GM12878 (cell line): ENCODE results near the gene CLEC16A. TPM values are rescaled to one million over a fixed set of nuclear protein-coding genes. Genes with fewer than 3 reads are reported as not detected.

Source experiments
- ATAC-seq: fragments of 200-7000 bp; cut with Tn5 transposase; 3 replicates; pipeline ENCODE4 v1.9.1; 2020; ENCODE audit warnings: mild to moderate bottlenecking, moderate library complexity
- BruUV-seq: library from RNA; stranded (reverse); fragments of 400-500 nt; replicated peaks from 2 replicates; lab custom pipeline; 2021; lab: Mats Ljungman, UMichigan
- CTCF ChIA-PET: fragments of 300-600 bp; sonication (Branson Sonifier 250); formaldehyde crosslinking; extraction: SDS; loops from one replicate; lab custom pipeline; 2021; ENCODE audit warnings: inconsistent platforms; lab: Yijun Ruan, JAX
- POLR2A ChIA-PET: fragments of 350-600 bp; formaldehyde crosslinking; extraction: SDS; loops from one replicate; lab custom pipeline; 2021; ENCODE audit warnings: inconsistent platforms; lab: Charles Lee
- RAD21 ChIA-PET: fragments of 300-600 bp; sonication (Branson Sonifier 250); formaldehyde crosslinking; loops from one replicate; lab custom pipeline; 2023; ENCODE audit warnings: antibody characterized with exemption; ENCODE audit not compliant: unreplicated experiment; lab: Charles Lee
- SMC1A ChIA-PET: fragments of 300-600 bp; sonication (Branson Sonifier 250); formaldehyde crosslinking; loops from one replicate; lab custom pipeline; 2023; ENCODE audit not compliant: unreplicated experiment, uncharacterized antibody; lab: Charles Lee
- DNase-seq: peaks from one replicate; pipeline ENCODE4 v3.0.0-alpha.2; 2011; ENCODE audit warnings: low read depth, low spot score
- FAIRE-seq: peaks from 3 replicates; lab custom pipeline; 2011; peaks lifted over from hg19 to GRCh38; lab: Jason Lieb, UNC
- H2AFZ ChIP-seq: 2 replicates; pipeline ENCODE4 v1.6.0; 2011; ENCODE audit warnings: low read depth, low read length, control low read depth; ENCODE audit not compliant: control insufficient read depth
- H3K27ac ChIP-seq: 2 replicates; pipeline ENCODE4 v1.5.1; 2011; ENCODE audit warnings: control low read depth; ENCODE audit not compliant: control insufficient read depth, insufficient read depth
- H3K27me3 ChIP-seq, 2 experiments: replicated peaks in 1 of 2; 2 replicates each; pipeline versions ENCODE4 v1.6.0 to v1.6.1; 2011; ENCODE audit warnings: low read length in 1 of 2; ENCODE audit not compliant: control insufficient read depth in 2 of 2, insufficient read depth in 2 of 2
- H3K36me3 ChIP-seq, 2 experiments: 2 replicates each; pipeline ENCODE4 v1.5.1; 2011; ENCODE audit warnings: low read length in 1 of 2; ENCODE audit not compliant: control insufficient read depth in 2 of 2, insufficient read depth in 2 of 2
- H3K4me1 ChIP-seq: 2 replicates; pipeline ENCODE4 v1.6.1; 2011; ENCODE audit warnings: mild to moderate bottlenecking, low read length, moderate library complexity, mixed read lengths; ENCODE audit not compliant: control insufficient read depth, insufficient read depth
- H3K4me2 ChIP-seq: 2 replicates; pipeline ENCODE4 v1.6.0; 2011; ENCODE audit warnings: control low read depth; ENCODE audit not compliant: control insufficient read depth, insufficient read depth
- H3K4me3 ChIP-seq: fragments of 200-600 bp; sonication (generic); 2 replicates; pipeline ENCODE4 v1.5.1; 2016
- H3K79me2 ChIP-seq: 2 replicates; pipeline ENCODE4 v1.6.0; 2011; ENCODE audit warnings: low read length; ENCODE audit not compliant: control insufficient read depth, insufficient read depth
- H3K9ac ChIP-seq: 2 replicates; pipeline ENCODE4 v1.8.0; 2011; ENCODE audit warnings: low read length, control low read depth, mixed read lengths; ENCODE audit not compliant: control insufficient read depth, insufficient read depth
- H3K9me3 ChIP-seq: replicated peaks from 3 replicates; pipeline ENCODE4 v1.5.1; 2011; ENCODE audit warnings: mild to moderate bottlenecking, low read length; ENCODE audit not compliant: control insufficient read depth, insufficient read depth
- H4K20me1 ChIP-seq: 2 replicates; pipeline ENCODE4 v1.6.0; 2011; ENCODE audit not compliant: control insufficient read depth, insufficient read depth
- CHD4 ChIP-seq: fragments of 200-600 bp; sonication (generic); IDR thresholded peaks from 2 replicates; pipeline ENCODE4 v1.6.1; 2016; ENCODE audit warnings: mild to moderate bottlenecking
- ESRRA ChIP-seq: IDR thresholded peaks from 2 replicates; pipeline ENCODE4 v1.6.1; 2012; ENCODE audit warnings: mild to moderate bottlenecking, low read length, improper control_type of control experiment
- FOXM1 ChIP-seq: IDR thresholded peaks from 2 replicates; pipeline ENCODE4 v1.6.1; 2012; ENCODE audit warnings: low read depth, mild to moderate bottlenecking, inconsistent platforms, low read length, moderate library complexity
- POLR2AphosphoS5 ChIP-seq: IDR thresholded peaks from 2 replicates; pipeline ENCODE4 v1.6.1; 2011; ENCODE audit warnings: mild to moderate bottlenecking, low read length, inconsistent platforms
- RUNX3 ChIP-seq: IDR thresholded peaks from 2 replicates; pipeline ENCODE4 v1.6.1; 2012; ENCODE audit warnings: low read length, inconsistent platforms
- WGBS: methylation state at CpG from one replicate; pipeline ENCODE4 v1.1.6; 2016; ENCODE audit warnings: low lambda C conversion rate; ENCODE audit not compliant: insufficient replicate concordance, insufficient coverage; ENCODE audit errors: missing lambda C conversion rate; 5-methylcytosine and 5-hydroxymethylcytosine counted together
- in situ Hi-C: fragments of 300-500 bp; cut with MboI; formaldehyde crosslinking; loops from 9 replicates; pipeline ENCODE4 v1.14.3; 2018; ENCODE audit warnings: mixed read lengths
- intact Hi-C: fragments of 100-400 bp; cut with micrococcal nuclease; formaldehyde crosslinking; loops from one replicate; pipeline ENCODE4 v1.14.2; 2022; ENCODE audit not compliant: unreplicated experiment
- polyA plus RNA-seq, 11 experiments: library from polyadenylated mRNA; depleted of rRNA in 4 of 11; unstranded in 6 of 11; stranded (reverse) in 5 of 11; fragments of >200 nt; fragmentation: Nextera tagmentation in 4 of 11; fragmentation: Illumina TruSeq in 1 of 11; extraction: Ambion mirVana in 4 of 11; extraction: Trizol in 1 of 11; gene quantifications; 1 replicate in 1 of 11; 2 replicates in 10 of 11; pipeline versions ENCODE4 v1.2.1 to v1.2.3, GENCODE V29; 2011 to 2016; ENCODE audit warnings: inconsistent platforms in 2 of 11, missing spikeins in 2 of 11, low read depth in 1 of 11
- total RNA-seq, 4 experiments: library from RNA; depleted of rRNA in 3 of 4; stranded (reverse); fragments of >200 nt in 3 of 4; fragmentation: Illumina TruSeq in 1 of 4; extraction: Trizol in 1 of 4; gene quantifications; 2 replicates each; pipeline versions ENCODE4 v1.2.1 to v1.2.3, GENCODE V29; 2013 to 2021
- TF ChIP-seq, protein P1 (sequence below): fragments of 450-650 bp; IDR thresholded peaks from 2 replicates; pipeline ENCODE4 v1.6.1; 2017; ENCODE audit warnings: borderline replicate concordance
- TF ChIP-seq, protein P2 (sequence below): fragments of 150-350 bp; IDR thresholded peaks from 2 replicates; pipeline ENCODE4 v1.6.1; 2014; ENCODE audit warnings: mild to moderate bottlenecking, low read depth, low read length

The CLEC16A gene
- total and polyA plus RNA-seq, 10 of the 15 experiments (the other 5 are each of a cell fraction or from before 2014, with no cell fraction given) = 1.5 to 28.8 (median 19.2) TPM

DNA sequence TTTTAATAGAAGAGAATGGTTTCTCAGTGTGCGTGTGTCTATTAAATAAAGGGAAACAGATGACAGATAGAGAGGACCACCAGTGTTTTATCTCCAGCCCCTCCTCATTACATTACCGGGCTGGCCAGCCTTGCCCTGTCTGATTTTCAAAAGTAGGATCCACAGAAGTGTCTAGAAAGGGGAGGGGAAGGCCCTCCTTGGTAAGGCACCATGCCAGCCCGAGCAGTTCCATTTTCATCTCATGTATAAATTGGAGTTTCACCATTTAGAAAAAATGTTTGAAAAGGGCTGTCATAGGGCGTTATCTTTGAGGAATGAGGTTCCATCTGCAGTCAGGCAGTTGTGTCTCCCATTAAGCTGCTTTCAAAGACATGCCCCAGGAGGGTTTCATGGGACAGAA lies 214.9 kb downstream of the CLEC16A start:
- SMC1A ChIA-PET = interaction anchor here (0.8 to 1.5 kb wide), 3 partner anchors 12 to 39 kb away, joined by 3 to 6 read pairs (median 4); no protein-coding TSS in a partner anchor
- 97% methylated on average over 4 of the region's 4 CpGs for WGBS
- Histone ChIP-seq H3K27ac (no peak overlapping the region), H3K79me2 (no peaks in the 10 kb centered on the region), H3K27me3 (no peaks in the 10 kb centered on the region), H3K9ac (no peak overlapping the region), H3K9me3 (no peaks in the 10 kb centered on the region), H3K4me1 (peaks cover 7% of the 10 kb centered on the region), H3K4me3 (no peak overlapping the region), H2AFZ (no peak overlapping the region)
- ATAC-seq = no peak
- in situ Hi-C loops = no loop called here
- BruUV-seq = no TSS peak
- POLR2A ChIA-PET = interaction anchor here (0.7 to 1.3 kb wide), 2 partner anchors 76 to 321 kb away, joined by 4 read pairs; no protein-coding TSS in a partner anchor
- RAD21 ChIA-PET = interaction anchor here (0.9 to 1.3 kb wide), 2 partner anchors 18 to 96 kb away, joined by 3 to 5 read pairs; partner anchors contain the start of gene SOCS1
- no peak for DNase-seq
- TF ChIP-seq ESRRA (no peak), FOXM1 (no peak), POLR2AphosphoS5 (no peak), CHD4 (no peak), RUNX3 (no peak)
- TF ChIP-seq, protein P1, sequence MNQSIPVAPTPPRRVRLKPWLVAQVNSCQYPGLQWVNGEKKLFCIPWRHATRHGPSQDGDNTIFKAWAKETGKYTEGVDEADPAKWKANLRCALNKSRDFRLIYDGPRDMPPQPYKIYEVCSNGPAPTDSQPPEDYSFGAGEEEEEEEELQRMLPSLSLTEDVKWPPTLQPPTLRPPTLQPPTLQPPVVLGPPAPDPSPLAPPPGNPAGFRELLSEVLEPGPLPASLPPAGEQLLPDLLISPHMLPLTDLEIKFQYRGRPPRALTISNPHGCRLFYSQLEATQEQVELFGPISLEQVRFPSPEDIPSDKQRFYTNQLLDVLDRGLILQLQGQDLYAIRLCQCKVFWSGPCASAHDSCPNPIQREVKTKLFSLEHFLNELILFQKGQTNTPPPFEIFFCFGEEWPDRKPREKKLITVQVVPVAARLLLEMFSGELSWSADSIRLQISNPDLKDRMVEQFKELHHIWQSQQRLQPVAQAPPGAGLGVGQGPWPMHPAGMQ = no peak
- TF ChIP-seq, protein P2, sequence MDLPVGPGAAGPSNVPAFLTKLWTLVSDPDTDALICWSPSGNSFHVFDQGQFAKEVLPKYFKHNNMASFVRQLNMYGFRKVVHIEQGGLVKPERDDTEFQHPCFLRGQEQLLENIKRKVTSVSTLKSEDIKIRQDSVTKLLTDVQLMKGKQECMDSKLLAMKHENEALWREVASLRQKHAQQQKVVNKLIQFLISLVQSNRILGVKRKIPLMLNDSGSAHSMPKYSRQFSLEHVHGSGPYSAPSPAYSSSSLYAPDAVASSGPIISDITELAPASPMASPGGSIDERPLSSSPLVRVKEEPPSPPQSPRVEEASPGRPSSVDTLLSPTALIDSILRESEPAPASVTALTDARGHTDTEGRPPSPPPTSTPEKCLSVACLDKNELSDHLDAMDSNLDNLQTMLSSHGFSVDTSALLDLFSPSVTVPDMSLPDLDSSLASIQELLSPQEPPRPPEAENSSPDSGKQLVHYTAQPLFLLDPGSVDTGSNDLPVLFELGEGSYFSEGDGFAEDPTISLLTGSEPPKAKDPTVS = no peak
- TF ChIP-seq, all 136 proteins: peak for 0
- peaks cover 0 to 4% of the 10 kb centered on the region in 2 experiments; a peak in 2 of 4 replicates for H3K36me3 ChIP-seq
- H3K4me2 ChIP-seq = no peak overlapping the region
- no peak for FAIRE-seq
- CTCF ChIA-PET = interaction anchor here (1.0 to 1.2 kb wide), 2 partner anchors 15 to 59 kb away, joined by 3 to 4 read pairs; no protein-coding TSS in a partner anchor
- no peaks in the 10 kb centered on the region for H4K20me1 ChIP-seq
- intact Hi-C loops = no loop called here
